Chondrocyte (in vitro differentiated cells): Measurements from ENCODE around the gene LALBA. TPM values are rescaled to one million over a fixed set of nuclear protein-coding genes. Genes with fewer than 3 reads are reported as not detected.

Experiments
- DNase-seq: peaks from one replicate; pipeline ENCODE4 v3.0.0; 2021; ENCODE audit warnings: mixed read lengths, low spot score
- H3K27ac Mint-ChIP-seq: one replicate; pipeline ENCODE4 v1.8.0; 2021; ENCODE audit warnings: mild to moderate bottlenecking, moderate library complexity, mixed read lengths; ENCODE audit not compliant: unreplicated experiment
- H3K27me3 Mint-ChIP-seq: 2 replicates; pipeline ENCODE4 v1.8.0; 2021; ENCODE audit warnings: low read depth, mixed read lengths
- H3K36me3 Mint-ChIP-seq: 2 replicates; pipeline ENCODE4 v1.8.0; 2021; ENCODE audit warnings: low read depth, mixed read lengths
- H3K4me1 Mint-ChIP-seq: 2 replicates; pipeline ENCODE4 v1.8.0; 2021; ENCODE audit warnings: low read depth, mild to moderate bottlenecking, mixed read lengths
- H3K4me3 Mint-ChIP-seq: one replicate; pipeline ENCODE4 v1.8.0; 2021; ENCODE audit warnings: mild to moderate bottlenecking, moderate library complexity, mixed read lengths; ENCODE audit not compliant: unreplicated experiment
- H3K9me3 Mint-ChIP-seq: 2 replicates; pipeline ENCODE4 v1.8.0; 2021; ENCODE audit warnings: low read depth, mixed read lengths
- CTCF ChIP-seq: fragments of 200-600 bp; sonication (generic); IDR thresholded peaks from 2 replicates; pipeline ENCODE4 v1.5.0; 2021; ENCODE audit warnings: antibody characterized with exemption, mild to moderate bottlenecking, moderate library complexity
- long read RNA-seq: library from polyadenylated mRNA; stranded (forward); transcript quantifications from one replicate; pipeline ENCODE4 v2.0.0, GENCODE V29; 2021
- total RNA-seq: library from RNA; stranded (reverse); gene quantifications from 3 replicates; pipeline ENCODE4 v1.2.1, GENCODE V29; 2021

LALBA gene
- not detected in 3 replicates for total RNA-seq
- long read RNA-seq = 0 reads

- H3K4me3 Mint-ChIP-seq = no peak within 1 kb of the TSS
- H3K9me3 Mint-ChIP-seq = no peaks in the 10 kb centered on the region
- TF ChIP-seq CTCF = no peak
- peaks cover 31% of the 10 kb centered on the region for H3K27me3 Mint-ChIP-seq
- no peaks in the 10 kb centered on the region for H3K36me3 Mint-ChIP-seq
- no peaks in the 10 kb centered on the region for H3K4me1 Mint-ChIP-seq
- DNase-seq = no peak
- no peak within 1 kb of the TSS for H3K27ac Mint-ChIP-seq
Measured at GRCh38 chr12:48569946-48570345, at the start of gene LALBA. TSS of gene LALBA (minus strand) at chr12:48570046. CDS start at chr12:48570020, 26 bp downstream.

GRCh38 chr12:48618541-48618940 is 48.7 kb upstream of the LALBA start:
- Mint-ChIP-seq H3K4me1 (no peaks in the 10 kb centered on the region), H3K27me3 (peaks cover 38% of the 10 kb centered on the region), H3K27ac (no peak overlapping the region), H3K4me3 (no peak overlapping the region), H3K9me3 (peaks cover 15% of the 10 kb centered on the region), H3K36me3 (peaks cover 3% of the 10 kb centered on the region)
- DNase-seq = no peak
- peak; percentile 94 for TF ChIP-seq CTCF

GRCh38 chr12:48615681-48616080 is 45.8 kb upstream of the LALBA start:
- no peak overlapping the region for H3K27ac Mint-ChIP-seq
- H3K36me3 Mint-ChIP-seq = peaks cover 10% of the 10 kb centered on the region
- no peak for DNase-seq
- no peak overlapping the region for H3K4me3 Mint-ChIP-seq
- H3K4me1 Mint-ChIP-seq = no peaks in the 10 kb centered on the region
- H3K9me3 Mint-ChIP-seq = peaks cover 28% of the 10 kb centered on the region
- no peak for TF ChIP-seq CTCF
- peaks cover 34% of the 10 kb centered on the region for H3K27me3 Mint-ChIP-seq

GRCh38 chr12:48613321-48613720 is 43.5 kb upstream of the LALBA start:
- no peak for TF ChIP-seq CTCF
- Mint-ChIP-seq H3K27me3 (peaks cover 20% of the 10 kb centered on the region), H3K9me3 (peaks cover 41% of the 10 kb centered on the region), H3K4me1 (no peaks in the 10 kb centered on the region), H3K36me3 (peaks cover 10% of the 10 kb centered on the region), H3K27ac (no peak overlapping the region), H3K4me3 (no peak overlapping the region)
- no peak for DNase-seq

- Mint-ChIP-seq H3K27ac (no peak overlapping the region), H3K4me1 (no peaks in the 10 kb centered on the region), H3K27me3 (peaks cover 19% of the 10 kb centered on the region), H3K4me3 (no peak overlapping the region), H3K9me3 (peaks cover 25% of the 10 kb centered on the region), H3K36me3 (peaks cover 5% of the 10 kb centered on the region)
- no peak for DNase-seq
- no peak for TF ChIP-seq CTCF
Measured at GRCh38 chr12:48602192-48602989, 32.5 kb upstream of the LALBA start.
